GM21717 (cell line): ENCODE results near the gene CLIC3.
"Not testable (repeated sequence)": the region's sequence is repeated elsewhere in the genome, so short reads cannot be mapped to it uniquely, and the experiment has no call there.

ENCODE experiments used
- ATAC-seq: cut with Tn5 transposase; IDR thresholded peaks from one replicate; pipeline ENCODE4 v1.9.1; 2021; ENCODE audit warnings: mild to moderate bottlenecking, moderate library complexity; ENCODE audit not compliant: unreplicated experiment

Gene CLIC3

DNA sequence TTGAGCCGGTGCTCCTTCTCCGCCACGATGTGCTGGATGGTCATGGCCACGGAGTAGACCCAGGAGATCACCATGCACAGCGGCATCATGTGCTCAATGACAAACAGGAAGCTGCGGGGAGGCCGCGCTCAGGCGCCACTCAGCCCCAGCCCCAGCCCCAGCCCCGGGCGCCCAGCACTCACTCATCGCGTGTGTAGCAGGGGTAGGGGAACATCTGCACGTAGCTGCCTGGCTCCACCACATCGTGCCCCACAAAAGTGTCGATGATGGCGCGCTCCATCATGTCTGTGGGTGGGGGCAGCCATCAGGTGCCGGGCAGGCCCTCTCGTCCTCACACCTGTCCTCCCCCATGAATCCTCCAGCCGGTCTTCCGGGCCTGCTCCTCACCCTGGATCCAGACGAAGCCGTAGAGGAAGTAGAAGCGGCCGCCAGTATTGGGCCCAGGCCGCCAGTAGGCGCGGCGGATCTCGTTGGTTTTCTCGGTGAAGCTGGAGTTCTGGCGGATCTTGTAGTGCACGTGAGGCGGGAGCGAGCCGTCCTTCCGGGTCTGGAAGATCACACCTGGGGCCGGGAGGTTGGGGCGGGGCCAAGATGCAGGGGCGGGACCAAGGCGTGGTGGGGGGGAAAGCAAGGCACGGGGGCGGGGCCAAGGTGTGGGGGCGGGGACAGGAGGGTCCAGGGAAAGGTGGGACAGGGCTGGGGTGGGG, 21.6 kb upstream of the CLIC3 start:
- ATAC-seq, result no peak

DNA sequence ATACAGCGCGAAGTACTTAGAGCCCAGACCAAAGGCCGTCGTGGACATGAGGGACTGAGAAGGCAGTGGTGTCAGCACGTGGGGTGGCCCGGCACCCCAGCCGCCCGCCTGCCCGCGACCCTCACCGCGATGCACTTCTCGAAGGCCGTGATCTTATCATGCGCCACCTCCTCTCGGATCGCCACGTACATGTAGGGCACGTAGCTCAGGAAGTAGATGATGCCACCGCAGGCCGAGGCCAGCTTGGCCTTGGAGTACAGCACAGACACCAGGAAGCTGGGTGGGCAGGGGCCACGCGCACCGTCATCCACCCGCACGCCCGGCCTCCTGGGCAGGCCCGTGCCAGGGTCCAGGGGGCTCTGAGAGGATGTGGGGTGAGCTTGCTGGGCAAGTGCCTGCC, 20.7 kb upstream of the CLIC3 start:
- no peak for ATAC-seq

DNA sequence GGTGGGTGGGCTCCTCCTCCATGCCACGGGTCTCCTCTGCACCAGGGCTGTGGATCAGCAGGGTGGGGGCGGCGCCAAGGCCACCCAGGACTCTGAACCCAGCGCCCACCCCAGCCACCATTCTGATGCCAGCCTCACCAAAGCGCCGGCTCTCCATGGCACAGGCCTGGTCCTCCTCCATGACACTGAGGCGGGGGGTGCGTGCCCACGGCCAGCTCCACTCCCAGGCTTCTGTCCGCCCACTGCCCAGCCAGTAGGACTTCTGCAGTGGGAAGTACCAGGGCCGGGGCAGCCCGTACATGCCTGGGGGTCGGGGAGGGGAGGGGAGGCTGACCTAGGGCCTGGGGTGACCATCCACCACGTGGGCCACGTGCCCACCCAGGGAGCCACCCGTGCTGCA, 20.1 kb upstream of the CLIC3 start:
- no peak for ATAC-seq

DNA sequence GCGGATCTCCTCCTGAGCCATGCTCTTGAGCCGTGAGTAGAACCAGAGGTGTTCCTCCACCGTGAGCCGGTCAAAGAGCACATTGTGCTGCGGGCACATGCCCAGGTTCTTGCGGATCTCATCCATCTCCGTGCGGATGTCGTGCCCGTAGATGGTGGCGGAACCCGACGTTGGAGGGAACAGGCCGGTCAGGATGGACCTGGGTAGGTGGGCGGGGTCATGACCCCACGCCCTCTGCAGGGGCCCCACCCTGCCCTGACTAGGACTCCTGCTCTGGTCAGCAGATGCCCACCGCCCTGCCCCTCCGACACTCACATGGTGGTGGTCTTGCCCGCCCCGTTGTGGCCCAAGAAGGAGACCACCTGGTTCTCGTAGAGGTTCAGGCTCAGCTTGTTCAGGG, 19.6 kb upstream of the CLIC3 start:
- no peak for ATAC-seq

DNA sequence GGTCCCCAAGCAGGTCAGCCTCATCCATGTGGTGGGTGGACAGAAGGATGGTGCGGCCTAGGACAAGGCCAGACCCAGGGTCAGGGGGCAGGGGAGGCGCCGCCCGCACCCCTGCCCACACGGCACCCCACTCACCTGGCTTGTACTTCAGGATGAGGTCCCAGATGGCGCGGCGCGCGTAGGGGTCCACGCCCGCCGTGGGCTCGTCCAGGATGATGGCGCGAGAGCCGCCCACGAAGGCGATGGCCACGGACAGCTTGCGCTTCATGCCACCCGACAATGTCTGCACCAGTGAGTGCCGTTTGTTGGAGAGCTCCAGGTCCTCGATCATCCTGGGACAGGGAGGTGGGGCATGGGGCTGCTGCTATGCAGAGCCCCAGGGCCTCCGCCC, 19.2 kb upstream of the CLIC3 start:
- ATAC-seq, result no peak

DNA sequence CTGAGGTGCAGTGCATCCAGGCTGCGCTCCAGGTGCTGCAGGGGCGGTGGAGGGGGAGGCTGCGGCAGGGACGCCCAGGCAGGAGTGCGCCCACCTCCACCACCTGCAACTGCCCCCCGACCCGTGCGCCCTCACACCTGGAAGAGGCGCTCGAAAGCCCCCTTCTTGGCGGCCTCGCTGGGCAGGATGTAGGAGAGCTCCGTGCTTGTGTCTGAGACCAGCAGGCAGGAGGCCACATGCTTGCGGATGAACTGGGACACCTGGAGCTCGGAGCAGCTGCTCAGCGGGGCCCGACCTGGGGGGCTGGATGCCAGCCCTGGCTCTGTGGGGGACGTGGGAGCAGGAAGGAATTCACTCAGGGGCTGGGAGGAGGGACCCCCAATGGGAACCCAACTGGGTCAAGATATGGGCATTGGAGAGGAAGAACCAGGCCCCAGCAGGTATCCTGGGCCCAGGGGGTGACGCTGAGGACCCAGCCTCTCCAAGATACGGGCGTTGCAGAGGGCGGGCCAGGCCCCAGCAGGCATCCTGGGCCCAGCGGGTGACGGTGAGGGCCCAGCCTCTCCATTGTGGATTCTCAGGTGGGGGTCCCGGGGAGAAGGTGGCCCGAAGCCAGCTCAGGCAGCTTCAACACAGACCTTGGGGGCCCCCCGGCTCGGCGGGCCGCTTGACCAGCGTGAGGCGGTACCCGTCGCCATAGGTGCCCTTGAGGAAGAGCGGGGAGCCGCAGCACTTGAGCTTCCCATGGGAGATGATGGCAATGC, 18.6 kb upstream of the CLIC3 start:
- ATAC-seq, result no peak

DNA sequence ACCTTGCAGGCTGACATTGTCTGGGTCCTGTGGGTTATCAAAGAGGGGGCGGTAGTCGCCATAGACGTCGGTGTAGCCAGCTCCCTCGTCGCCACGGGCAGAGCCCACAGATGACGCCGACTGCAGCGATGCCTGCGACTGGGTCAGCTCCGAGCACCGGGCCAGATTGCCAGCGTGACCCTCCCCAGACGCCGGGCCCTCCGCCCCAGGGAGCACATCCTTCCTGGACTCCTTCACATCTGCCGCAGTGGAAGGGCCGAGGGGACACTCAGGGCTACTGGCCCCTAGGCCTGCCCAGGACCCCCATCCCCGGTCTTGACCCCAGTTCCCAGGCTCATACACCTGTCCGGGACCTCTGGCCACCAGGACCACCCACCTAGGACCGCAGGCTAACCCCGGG, 17.8 kb upstream of the CLIC3 start:
- no peak for ATAC-seq

DNA sequence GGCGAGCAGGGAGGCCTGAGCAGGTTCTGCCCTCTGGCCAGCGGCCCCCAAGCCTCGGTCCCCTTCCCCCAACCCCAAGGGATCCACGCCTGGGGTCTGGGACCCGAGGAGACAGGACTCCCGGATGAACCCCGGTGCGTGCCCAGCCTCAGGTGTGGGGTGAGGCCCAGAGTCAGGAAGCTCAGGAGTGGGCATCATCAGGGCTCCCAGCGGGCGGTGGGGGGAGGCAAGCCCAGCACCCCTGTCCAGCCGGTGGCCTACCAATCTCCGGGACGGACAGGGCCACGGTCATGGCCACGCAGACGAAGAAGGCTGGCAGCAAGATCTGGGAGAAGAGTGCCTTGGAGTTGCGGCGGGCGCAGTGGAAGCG, 17.2 kb upstream of the CLIC3 start:
- no peak for ATAC-seq

DNA sequence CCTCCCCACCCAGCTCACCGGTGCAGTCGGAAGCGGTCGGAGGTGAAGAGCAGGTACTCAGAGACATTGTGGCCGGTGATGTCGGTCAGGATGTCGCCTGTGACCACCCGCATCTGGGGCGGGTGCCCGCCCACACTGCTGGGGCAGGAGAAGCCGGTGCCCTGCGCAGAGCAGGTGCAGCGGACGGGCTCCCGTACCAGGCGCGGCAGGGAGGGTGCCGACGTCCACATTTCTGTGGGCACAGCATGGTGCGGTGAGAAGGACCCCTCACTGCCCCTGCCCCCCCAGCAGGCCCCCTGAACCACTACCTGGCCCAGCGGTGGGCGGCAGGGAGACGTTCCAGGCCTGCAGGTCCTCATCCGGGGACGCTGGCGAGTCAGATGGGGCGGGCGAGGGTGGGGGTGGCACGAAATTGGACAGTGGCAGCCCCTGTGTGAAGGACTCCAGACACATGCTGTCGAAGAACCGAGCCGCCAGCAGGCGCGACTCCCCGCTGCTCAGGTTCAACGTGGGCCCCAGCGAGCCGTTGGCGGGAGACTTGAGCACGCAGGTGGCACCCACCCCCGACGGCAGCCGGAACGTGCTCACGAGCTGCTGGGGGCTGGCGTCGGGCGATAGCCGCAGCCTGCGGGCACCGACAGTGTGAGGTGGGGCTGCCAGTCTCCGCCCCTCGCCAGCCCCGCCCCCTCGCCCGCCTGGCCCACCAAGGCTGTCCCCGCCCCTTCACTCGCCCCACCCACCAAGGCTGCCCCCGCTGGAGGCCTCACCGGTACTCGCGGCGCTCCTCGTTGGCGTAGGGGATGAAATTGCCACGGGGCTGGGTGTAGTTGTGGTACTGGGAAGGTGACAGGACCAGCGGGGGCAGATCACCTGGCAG, 16.6 kb upstream of the CLIC3 start:
- ATAC-seq, result no peak

DNA sequence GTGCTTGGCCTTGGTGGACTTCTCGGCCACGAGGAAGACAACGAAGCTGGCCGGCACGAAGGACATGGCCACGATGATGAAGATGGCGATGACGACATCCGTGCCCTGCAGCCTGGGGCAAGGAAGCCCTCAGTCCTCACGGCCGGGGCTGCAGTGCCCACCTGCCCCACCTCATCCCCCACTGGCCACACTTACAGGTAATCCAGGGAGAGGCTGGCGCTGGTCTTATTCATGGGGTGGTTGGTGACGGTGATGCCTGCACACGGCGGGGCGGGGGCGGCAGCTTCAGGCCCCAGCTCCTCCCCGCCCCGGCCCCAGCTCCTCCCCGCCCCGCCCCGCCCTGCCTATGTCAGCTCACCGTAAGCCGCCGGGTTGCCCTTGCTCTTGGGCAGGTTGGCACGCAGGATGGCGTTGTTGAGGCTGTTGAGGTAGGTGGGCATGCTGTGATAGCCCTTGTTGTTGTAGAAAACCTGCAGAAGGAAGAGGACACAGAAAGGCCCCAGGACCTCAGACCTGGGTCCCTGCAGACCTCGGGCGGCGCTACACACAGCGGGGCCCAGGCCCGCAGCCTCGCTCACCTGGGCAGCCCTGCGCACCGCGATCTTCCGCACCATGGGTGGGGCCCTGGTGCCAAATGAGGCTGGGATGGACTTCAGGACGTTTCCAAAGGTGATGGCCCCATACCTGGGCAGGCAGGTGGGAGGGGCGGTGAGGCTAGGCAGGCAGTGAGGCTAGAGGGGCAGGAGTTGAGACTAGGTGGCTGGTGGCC, 15.7 kb upstream of the CLIC3 start:
- no peak for ATAC-seq

DNA sequence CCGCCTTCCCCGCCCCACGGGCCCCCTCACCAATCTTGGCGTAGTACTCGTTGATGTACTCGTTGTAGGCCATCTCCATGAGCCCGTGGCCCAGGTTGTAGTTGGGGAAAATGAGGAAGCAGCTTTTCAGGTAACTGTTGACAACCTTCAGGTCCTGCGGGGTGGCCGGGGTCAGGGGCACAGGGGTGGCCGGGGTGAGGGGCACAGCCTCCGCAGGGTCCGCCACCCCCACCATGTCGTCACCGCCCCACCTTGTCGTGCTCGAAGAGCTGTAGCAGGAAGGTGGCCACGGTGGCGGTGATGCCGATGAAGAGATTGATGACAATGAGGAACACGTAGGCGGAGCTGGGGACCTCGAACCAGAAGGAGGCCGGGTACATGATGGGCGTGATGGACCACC, 14.8 kb upstream of the CLIC3 start:
- ATAC-seq, result no peak

DNA sequence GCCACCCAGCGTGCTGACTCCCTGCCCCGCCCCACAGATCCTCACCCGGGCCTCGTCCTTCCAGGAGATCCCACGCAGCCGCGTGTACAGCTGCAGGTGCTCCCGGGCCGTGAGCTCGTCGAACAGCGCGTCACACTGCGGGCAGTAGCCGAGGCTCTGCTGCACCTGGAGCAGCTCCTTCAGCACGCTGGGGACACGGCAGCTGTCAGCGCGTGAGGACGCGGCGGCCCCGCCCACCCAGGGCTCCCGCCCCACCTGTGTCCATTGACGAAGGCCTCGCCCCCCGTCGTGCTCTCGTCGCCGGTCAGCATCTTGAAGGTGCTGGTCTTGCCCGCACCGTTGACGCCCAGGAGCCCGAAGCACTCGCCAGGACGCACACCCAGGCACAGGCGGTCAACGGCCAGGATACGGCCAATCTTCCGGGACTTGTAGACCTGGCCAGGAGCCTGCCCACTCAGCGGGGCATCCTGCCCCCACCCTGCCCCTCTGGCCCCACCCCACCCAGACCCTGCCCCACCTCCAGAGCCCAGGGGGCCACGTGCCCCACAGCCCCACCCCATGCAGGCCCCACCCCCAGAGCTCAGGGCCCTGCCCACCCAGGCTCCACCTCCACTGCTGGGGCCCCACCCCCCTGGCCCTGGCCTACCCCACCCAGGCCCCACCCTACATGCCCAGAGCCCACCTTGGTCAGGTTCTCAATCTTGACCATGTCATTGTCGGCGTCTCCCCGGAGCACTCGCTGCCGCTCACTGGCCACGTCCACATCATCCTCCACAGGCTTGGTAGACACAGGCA, 13.8 kb upstream of the CLIC3 start:
- ATAC-seq, result no peak

DNA sequence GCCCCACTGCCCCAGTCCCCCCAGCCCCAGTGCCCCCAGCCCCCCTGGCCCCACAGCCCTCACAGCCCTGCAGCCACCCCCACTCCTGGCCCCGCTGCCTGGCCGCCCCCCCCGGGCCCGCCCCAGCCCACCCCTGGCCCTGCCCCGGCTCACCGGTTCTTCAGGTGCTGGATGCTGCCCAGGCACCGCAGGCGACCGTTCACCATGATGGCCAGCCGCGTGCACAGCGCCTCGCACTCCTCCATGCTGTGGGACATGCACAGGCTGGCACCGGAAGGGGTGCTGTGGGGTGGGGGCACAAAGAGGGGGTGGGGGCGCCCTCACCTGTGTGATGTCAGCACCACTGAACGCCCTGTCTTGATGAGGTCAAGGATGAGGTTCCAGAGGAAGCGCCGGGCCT, 12.8 kb upstream of the CLIC3 start:
- ATAC-seq, result no peak

DNA sequence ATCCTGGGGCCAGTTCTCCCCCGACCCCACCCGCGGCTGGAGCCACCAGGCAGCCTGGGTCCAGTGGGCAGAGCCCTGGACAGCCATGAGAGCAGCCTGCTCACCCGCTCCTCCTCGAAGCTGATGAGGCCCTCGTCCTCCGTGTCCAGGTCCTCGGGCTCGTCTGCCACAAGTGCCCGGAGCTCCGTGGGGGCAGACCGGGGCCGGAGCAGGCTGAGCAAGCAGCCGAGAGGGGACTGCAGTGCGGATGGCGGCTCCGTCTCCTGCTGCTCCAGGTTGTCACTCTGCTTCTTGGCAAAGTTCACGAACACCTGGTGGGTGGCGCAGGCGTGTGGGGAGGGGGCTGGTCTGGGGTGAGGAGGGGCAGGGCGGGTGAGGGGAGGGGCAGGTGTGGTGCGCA, 11.9 kb upstream of the CLIC3 start:
- ATAC-seq, result no peak

DNA sequence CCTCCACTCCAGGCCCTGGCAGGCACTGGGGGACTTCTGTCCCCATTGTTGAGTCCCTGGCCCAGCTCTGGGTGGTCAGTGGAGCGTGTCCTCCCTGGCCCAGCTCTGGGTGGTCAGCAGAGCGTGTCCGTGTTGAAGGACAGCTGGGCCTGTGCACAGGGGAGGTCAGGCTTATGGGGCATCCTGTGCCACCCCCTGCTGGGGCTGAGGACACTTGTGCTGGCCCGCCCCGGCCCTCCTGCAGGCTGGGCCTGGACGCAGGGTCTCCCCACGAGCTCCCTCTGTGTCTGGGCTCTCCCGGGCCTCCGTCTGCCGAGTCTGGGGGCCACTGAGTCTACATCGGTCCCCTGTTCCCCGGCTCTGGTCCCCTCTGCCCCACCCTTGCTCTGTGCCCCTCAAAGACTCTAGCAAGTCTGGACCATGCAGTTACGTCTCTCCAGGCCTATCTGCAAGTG, 11.5 kb upstream of the CLIC3 start:
- ATAC-seq, result no peak

DNA sequence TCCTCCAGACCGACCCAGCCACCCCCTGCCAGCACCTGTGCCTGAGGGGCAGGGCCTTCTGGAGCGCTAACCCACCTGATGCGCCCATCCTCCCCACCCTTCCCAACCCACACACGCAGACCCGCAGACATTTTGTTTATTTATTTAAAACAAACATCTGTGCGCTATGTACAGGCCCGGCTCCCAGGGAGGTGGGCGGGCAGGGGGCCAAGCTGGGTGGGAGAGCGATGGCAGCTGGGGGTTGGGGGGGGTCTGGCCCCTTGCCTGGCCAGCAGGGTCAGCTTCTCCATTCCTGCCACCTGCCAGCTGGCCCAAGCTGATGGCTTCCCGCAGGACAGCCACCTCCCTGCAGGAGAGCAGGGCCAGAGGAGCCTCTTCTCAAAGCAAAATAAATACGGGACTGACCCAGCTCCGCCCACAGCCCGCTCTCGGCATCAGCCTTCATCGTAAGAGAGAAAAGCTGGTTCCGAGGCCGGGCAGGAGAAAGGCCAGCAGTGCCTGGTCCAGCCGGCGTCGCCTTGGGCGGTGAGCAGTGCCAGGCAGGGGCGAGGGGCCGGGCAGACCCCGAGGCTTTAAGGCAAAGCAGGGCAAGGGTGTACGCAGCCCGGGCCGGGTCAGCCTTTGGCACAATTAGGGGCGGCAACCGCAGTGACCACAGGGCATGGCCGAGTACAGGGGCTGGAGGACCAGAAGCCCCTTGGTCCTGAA, 10.9 kb upstream of the CLIC3 start:
- no peak for ATAC-seq

DNA sequence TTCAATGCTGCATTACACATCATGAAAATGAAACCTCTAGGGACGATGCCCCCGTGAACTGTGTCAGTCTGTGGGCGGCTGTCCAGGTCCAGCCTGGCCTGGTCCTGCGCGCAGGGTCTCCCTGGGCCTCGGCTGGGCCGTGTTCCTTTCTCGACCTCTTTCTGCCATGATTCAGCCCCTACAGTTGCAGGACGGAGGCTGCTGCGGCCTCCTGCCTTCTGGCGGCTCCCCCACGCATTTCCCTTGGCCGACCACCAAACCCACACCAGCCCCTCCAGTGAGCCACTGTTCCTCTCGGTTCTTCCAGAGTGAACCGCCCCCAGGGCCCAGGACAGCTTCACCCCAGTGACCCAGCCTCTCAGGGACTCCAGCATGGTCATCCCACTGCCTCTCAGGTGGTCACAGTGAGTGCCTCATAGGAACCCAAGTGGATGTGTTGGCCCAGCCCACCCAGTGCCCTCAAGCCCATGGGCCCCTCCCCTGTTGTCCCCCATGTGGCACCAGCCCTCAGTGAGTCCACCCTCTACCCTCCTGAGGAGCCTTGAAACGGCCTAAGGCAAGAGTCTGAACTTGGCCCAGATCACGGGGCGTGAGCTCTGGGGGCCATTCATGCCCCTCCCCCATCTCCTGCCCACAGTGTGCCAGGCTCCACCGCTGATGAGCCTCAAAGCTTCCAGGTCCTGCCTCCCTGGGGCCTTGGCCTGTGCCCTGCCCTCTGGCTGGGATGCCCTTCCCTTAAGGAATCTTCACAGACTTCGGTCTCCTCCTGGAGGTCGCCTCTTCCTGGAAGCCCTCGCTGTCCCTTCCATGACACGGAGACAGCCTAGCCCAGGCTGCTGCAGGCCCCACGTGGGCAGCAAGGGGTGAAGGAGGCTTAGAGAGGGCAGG, 10.0 kb upstream of the CLIC3 start:
- no peak for ATAC-seq

DNA sequence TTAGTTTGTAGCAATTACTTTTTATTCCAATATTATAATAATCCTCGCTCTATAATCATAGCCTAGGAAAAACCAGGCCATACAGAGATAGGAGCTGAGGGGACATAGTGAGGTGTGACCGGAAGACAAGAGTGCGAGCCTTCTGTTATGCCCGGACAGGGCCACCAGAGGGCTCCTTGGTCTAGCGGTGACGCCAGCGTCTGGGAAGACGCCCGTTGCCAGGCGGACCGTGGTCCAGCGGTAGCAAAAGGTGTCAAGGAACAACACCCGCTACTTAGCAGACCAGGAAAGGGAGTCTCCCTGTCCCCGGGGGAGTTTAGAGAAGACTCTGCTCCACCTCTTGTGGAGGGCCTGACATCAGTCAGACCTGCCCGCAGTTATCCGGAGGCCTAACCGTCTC, 7.9 kb upstream of the CLIC3 start:
- not testable (repeated sequence) for ATAC-seq

DNA sequence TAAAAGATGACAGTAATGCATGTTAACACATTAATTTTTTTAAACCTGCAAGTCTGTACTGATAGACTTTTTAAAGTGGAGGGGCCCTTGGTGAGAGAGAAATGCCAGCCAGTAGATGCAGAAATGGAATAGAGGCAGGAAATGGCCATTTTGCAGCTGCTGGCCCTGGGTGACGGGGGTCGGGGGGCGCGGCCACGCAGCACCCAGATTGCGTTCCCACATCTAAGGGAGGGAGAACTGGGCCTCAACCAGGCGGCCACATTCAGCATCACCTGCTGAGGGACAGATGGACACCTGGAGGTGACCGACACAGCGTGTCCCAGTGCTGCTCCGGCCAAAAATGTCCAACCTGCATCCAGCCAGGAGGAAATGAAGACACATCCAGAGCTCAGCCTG, 6.3 kb upstream of the CLIC3 start:
- no peak for ATAC-seq
